Skin of body (tissue), 2 donors: ENCODE measurements around the gene U2AF2. TPM values are rescaled to one million over a fixed set of nuclear protein-coding genes. Genes with fewer than 3 reads are reported as not detected.
A peak's percentile ranks its signal among the peaks of the same experiment; 100 is the strongest.

Source experiments
- DNase-seq: peaks from one replicate; lab custom pipeline; 2025; lab: John Stamatoyannopoulos, UW
- total RNA-seq: library from RNA; depleted of rRNA; stranded (reverse); fragments of >200 nt; gene quantifications from one replicate; pipeline ENCODE4 v1.2.3, GENCODE V29; 2014

Gene U2AF2
- total RNA-seq, 1 donor from 2014 or later = 64.1 TPM

- DNase-seq = no peak
Observed at GRCh38 chr19:55621673-55622231, 33.1 kb upstream of the U2AF2 start.

DNA sequence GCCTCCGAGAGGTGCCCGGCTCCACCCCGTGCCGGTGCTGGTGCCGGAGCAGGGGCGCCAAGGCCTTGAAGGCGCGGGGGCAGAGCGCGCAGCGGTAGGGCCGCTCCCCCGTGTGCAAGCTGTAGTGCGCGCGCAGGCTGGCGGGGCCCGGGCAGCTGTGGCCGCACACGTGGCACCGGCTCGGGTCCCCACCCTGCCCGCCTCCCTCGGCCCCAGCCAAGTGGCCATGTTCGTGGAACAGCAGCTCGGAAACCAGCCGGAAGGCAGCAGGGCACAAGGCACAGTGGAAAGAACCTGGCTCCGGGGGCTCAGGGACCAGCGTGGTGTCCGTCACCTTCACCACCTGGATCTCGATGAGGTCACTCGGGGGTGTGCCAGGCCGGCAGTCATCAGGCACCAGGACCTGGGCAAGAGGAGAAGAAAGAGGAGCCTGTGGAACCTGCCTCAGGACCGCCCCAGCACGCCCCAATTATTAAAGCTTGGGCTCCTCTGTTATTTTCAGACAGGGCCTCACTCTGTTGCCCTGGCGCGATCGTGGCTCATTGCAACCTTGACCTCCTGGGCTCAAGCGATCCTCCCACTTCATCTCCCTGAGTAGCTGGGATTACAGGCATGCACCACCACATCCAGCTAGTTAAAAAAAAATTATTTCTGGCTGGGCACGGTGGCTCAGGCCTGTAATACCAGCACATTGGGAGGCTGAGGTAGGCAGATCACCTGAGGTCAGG, 32.4 kb upstream of the U2AF2 start:
- DNase-seq = no peak

DNA sequence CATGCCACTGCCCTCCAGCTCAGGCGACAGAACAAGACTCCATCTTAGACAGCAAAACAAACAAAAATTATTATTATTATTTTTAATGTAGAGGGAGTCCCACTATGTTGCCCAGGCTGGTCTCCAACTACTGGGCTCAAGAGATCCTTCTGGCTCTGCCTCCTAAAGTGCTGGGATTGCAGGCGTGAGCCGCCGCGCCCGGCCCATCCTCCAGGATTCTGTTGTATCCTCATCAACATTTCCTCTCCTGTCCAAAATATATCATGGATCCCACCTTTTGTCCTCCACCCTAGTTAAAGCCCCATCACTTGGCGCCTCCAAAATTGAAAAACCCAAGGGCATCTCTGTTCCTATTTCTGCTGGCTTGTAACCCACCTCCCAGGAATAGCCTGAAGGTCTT, 31.7 kb upstream of the U2AF2 start:
- DNase-seq = no peak

DNA sequence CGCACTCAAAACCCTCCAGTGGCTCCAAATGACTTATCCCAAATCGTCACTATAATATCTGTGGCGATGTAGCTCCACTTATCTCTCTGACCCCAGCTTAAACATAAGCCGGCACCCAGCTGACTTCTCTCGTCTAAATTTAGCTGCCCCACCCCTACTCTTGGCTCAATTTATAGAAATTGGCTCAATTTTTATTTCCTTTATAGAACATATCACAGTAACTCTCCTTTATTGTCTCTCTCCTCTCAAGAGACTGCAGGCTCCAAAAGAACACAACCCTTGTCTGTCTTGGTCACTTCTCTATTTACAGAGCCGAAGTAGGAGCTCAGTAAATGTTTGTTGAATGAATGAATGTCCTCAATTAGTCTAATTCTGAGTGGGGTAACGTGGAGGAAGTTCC, 31.3 kb upstream of the U2AF2 start:
- DNase-seq = no peak

DNA sequence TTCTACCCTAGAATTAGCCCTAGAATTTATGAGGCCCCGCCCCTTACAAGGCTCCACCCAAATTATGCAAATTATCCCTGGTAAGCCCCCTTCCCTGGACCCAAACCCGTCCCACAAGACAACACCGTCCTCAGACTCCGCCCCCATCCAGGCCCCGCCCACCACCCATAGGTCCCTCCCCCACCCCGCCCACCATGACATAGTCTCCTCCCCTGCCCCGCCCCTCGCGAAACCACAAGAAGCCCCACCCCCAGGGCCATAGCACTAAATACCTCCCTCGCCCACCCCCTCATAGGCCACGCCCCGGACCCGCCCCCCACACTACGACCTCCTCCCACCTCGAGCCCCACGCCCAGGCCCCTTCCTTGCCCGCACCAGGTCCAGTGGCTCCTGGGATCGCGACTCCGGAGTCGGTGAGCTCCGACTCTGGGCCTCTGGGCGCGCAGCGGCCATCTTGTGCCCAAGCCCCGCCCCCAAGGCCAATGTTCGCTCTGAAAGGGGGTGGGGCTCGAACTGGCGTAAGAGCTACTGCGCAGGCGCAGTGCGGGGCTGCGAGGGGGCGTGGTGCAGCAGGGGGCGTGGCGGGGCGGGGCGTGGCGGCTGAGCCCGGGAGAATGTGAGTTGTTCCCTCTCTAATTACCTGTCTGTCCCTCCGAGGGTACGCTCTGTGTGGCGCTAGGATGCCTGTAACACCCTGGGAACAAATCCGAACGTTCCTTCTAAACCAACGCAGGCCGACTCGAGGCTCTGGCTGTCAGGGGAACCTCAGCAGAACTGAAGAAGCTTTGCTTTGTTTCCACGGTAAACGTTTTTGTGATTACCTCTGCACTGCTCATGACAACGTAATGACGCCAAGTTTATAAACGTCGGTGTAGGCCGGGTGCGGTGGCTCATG, 30.5 kb upstream of the U2AF2 start, which contains the start of gene ZNF784:
Gene ZNF784 (minus strand): TSS at position 458 of the 895 bp plus-strand sequence. CDS start 5 bp downstream, at position 453.
- peak; percentile 92 for DNase-seq

GRCh38 chr19:55625004-55625326, 29.9 kb upstream of the U2AF2 start:
- no peak for DNase-seq

DNA sequence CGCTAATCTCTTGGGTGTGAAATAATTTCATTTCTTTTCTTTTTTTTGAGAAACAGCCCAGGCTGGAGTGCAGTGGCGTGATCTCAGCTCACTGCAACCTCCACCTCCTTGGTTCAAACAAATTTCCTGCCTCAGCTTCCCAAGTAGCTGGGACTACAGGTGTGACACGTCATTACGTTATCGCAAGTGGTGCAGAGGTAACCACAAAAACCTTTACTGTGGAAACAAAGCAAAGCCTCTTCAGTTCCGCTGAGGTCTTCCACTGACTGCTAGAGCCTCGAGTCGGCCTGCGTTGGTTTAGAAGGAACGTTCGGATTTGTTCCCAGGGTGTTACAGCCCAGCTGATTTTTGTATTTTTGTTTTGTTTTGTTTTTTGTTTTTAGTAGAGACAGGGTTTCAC, 28.5 kb upstream of the U2AF2 start:
- DNase-seq = no peak

- peak; percentile 87 for DNase-seq
Observed at GRCh38 chr19:55632463-55632834, 22.4 kb upstream of the U2AF2 start.

GRCh38 chr19:55633861-55634260, 21.0 kb upstream of the U2AF2 start:
- DNase-seq = no peak

DNA sequence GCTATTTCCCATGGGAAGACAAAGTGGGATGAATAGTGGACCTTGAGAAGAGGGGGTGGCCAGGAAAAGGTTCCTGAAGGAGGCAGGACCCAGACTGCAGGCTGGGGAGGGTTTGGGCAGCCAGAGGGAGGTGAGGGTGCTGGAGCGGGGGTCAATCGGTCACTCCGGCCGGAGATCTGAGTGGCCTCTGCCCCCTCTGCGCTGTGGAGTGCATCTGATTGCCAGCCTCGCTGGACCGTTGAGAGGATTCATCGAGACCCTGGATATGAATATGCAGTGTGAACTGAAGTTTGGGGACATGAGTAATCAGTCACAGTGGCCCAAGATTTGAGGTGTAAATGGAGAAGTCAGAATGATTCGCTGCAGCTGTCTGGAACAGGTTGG, 19.5 kb upstream of the U2AF2 start:
- no peak for DNase-seq

GRCh38 chr19:55635856-55636440, 18.9 kb upstream of the U2AF2 start:
- DNase-seq = no peak

DNA sequence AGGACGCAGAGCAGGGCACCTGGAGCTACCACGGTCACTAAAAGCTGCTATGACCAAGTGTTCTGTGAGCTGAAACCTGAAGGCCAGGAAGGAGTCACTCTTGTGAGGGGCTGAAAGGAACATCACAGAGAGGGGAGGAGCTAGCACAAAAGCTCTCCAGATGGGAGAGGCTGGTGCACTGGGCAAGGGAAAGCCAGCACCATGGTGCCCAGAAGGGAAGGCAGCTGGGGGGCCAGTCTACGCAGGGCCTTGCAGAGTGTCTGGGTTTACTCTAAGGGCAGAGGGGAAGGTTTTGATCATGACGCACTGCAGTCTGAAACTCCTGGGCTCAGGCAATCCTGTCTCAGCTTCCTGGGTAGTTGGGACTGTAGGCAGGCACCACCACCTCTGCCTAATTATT, 18.1 kb upstream of the U2AF2 start:
- no peak for DNase-seq

GRCh38 chr19:55637534-55637933, 17.3 kb upstream of the U2AF2 start:
- no peak for DNase-seq

- no peak for DNase-seq
Observed at GRCh38 chr19:55638864-55639359, 15.9 kb upstream of the U2AF2 start.

DNA sequence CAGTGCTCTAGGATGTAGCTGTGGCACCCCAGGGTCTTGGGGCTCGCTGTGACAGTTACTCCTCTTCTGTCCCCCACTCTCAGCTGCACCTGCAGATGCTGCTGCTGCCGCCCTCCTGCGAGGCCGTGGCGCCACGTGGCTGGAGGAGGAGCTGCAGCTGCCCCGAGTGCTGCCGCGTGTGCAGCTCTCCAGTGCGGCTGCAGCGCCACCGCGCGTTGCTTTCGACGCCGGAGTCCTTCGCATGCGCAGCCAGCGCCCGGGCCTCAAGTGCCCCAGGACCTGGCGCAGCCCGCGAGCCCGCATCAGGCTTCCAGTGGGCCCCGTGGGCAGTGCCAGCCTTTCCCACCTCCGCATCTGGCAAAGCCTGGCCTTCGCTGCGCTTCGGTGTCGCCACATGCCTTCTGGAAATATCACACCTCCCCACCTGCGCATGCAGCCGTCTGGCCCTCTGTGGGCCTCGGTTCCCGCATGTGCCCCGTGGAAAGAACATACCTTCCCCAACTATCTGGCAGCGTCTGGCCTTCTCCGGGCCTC, 14.7 kb upstream of the U2AF2 start:
- peak; percentile 78 for DNase-seq

DNA sequence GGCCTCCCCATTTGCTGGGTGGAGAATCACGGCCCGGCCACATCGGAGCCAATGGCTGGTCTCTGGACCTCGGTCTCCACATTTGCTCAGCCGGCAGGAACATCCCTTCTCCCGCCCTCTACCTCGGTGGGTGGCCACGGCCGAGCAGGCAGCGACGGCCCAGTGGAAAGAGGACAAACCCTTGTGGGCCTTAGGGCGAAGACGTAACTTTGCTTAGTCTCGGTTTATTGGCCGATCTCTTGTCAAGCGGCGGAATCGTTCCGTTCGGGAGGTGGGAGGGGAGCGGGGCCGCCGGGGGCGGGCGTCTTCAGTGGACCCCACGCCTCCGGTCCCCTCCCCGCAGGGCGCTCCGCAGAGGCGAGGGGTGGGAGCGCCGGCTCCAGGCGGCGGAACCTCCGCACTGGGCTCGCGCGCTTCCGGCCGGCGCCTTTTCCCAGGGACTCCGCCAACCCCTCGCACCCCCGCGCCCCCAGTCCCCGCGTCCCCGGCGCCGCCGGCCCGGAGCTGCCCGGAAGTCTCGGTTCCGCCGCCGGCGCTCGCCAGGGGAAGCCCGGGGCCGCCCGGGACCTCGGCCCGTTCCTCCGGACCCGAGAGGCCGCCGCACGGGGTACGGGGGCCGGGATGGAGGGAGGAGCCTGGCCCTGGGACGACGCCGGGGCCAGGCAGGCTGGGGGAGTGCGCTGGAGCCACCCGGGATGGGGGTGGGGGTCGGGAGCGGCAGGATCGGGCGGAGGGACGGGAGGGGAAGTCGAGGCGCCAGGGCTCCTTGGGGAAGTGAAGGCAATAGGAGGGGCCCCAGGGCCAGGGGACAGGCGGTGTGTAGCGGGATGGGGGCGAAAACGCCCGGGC, 14.0 kb upstream of the U2AF2 start, which contains the start of gene ZNF580:
Gene ZNF580 (plus strand): TSS at position 426 of the 849 bp plus-strand sequence. CDS start 1,507 bp downstream, outside the sequence.
- DNase-seq = peak; percentile 78

DNA sequence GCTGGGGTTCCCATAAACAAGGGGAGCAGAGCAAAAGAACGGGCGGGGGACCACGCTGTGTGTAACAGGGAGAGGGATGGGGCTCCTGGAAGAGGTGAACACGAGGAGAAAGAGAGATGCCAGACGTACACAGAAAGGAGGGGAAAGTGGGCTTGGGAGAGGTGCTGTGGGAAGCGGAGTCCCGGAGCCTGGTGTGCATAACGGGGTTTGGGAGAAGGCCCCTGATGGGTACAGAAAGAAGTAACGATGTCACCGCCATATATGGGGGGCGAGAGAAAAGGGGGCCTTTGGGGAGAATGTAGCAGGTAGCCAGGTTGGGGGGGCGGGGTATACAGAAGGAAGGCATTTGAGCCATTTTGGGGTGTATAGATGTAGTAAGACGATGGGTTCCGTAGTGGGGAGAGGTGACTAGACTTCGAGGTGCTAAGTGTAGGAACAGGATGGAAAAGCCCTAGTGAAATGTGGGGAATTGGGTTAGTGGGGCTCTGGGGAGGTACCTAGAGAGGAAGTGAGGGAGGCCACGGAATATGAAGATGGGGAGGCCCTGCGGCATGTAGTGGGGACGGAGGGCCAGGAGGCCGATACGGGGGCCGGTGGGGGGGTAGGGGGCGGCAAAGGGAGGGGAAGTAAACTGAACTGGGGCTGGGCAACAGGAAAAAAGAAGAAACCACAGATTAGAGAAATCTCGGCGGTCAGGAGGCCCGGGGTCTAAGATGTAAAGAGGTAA, 13.2 kb upstream of the U2AF2 start:
- DNase-seq = peak; percentile 28

DNA sequence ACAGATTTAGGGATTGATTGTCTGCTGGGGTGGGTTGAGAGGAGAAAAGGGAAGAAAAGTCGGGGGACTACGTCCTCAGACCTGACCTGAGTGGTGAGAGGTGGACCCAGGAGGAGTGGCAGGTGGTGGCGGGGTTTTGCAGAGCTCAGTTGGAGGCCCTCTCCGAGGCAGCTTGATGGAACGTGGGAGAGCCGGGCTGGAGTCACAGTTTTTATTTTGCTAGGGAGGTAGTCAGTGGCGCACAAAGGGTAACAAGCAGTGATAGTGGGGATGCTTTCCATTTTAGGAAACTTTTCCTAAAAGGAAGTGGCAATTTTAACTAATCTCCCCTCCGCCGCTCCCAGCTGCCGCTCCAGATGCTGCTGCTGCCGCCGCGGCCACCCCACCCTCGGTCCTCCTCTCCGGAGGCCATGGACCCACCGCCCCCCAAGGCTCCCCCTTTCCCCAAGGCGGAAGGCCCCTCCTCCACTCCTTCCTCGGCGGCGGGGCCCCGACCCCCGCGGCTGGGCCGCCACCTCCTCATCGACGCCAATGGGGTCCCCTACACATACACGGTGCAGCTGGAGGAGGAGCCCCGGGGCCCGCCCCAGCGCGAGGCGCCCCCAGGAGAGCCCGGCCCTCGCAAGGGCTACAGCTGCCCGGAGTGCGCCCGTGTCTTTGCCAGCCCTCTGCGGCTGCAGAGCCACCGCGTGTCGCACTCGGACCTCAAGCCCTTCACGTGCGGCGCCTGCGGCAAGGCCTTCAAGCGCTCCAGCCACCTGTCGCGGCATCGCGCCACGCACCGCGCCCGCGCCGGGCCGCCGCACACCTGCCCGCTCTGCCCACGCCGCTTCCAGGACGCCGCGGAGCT, 12.5 kb upstream of the U2AF2 start:
- no peak for DNase-seq
